Stimulated activated CD4-positive, alpha-beta T cell treated with anti-CD3 and anti-CD28 coated beads, Interleukin-2, amount 100 ng/mL, for 4 hours (primary cell): ENCODE measurements around the gene ASPG.
A peak's percentile ranks its signal among the peaks of the same experiment; 100 is the strongest.

Source experiments
- DNase-seq: peaks from one replicate; pipeline ENCODE4 v3.0.0-alpha.2; 2020; ENCODE audit warnings: low read depth

The ASPG gene

DNA sequence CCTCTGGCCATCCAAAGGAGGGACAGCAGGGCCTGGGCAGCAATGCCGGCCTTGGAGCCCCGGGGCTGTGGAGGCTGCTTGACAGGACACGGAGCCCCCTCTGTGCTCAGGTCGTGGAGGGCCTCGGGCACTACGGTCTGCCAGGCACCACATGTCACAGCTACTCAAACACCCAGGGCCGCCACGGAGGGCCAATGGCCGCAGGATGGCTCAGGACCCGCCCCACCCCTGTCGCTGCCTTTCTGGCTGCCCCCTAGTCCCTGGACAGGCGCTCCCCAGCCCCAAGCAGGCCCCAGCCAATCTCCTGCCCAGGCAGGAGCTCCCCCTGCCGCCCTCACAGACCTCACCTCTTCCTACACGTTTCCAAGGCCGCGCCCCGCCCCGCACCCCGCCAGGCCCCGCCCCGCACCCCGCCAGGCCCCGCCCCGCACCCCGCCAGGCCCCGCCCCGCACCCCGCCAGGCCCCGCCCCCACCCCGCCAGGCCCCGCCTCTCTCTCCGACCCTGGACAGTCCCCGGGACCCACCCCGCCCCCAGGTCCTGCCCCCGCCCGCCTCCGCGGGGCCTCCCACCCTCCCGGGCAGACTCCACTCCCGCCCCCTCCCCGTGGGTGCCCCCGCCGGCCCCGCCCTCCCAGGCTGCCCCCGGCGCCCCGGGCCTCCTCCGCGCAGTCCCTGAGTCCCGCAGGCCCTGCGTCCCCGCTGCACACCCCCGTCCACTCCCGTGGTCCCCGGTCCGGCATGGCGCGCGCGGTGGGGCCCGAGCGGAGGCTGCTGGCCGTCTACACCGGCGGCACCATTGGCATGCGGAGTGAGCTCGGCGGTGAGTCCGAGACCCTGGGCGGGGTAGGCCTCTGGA lies at the start of gene ASPG:
TSS of gene ASPG (plus strand) at position 669 of the 857 bp plus-strand sequence. CDS start at position 740, 71 bp downstream.
- DNase-seq = peak; percentile 36

DNA sequence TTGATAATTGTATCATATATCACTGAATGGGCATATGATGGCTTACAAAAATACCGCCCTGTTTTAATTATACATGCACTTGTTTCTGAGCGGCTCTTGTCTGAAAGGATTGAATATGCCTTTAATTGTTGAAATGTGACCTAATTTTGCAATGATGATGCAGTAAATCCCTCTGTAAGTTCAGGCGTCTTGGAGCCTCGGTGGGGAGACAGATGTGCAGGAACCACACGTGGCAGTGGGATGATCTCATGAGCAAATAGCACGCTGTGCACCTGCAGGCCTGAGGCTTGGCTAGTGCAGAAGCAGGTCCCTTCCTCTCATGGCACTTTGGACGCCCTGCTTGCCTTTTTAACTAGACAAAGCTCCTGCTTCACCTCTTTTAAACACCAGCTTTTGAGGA lies 49.3 kb upstream of the ASPG start:
- no peak for DNase-seq

DNA sequence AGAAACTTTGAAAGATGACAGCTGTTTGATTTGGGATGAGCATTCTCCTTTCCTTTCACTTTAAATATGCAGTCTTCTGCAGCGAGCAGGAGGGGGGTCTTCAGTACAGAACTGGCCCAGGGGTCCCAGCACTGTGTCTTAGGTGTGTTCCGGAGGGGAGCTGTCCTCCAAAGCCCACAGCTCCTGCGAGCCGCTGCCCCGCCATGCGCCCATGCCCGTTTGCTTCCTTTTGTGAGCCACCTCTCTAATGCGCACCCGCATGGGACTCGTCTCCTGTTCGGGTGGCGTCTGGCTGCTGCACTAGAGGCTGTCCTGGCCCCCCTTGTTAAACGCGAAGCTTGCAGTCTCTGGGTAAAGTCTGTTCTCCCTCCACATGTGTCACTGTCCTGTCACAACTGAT lies 48.4 kb upstream of the ASPG start:
- no peak for DNase-seq

DNA sequence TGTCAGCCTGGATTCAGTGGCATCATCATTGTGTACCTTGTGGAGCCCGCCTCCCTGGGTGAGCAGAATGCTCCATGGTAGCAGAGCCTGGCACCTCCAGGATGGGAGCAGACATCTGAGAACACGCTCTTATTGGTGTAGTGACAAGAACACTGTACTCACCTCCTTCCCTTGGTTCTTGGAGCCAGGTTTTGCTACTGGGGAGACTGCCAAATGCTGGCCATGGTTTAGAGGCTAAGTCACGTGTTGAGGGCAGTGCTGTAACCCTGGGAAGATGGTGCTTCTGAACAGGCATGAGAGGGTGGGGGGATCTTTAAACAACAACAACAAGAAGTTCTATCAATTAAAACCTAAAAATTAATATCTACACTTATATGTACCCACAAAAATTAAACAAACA lies 47.6 kb upstream of the ASPG start:
- no peak for DNase-seq

DNA sequence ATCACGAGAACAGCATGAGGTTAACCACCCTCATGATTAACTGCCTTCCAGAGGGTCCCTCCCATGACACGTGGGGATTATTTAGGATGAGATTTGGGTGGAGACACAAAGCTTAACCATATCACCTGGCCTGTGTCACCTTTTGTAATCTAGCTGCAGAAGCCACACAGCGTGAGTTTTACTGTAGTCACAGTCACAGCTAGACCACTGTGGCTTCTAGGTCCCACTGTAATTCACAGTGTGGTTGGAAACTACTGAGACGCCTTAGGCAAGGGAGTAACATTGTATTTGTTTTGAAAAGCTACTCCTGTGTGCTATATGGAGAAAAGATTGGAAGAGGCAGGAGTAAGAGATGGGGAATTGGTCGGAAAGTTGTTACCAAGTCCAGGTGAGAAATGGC lies 46.3 kb upstream of the ASPG start:
- no peak for DNase-seq

DNA sequence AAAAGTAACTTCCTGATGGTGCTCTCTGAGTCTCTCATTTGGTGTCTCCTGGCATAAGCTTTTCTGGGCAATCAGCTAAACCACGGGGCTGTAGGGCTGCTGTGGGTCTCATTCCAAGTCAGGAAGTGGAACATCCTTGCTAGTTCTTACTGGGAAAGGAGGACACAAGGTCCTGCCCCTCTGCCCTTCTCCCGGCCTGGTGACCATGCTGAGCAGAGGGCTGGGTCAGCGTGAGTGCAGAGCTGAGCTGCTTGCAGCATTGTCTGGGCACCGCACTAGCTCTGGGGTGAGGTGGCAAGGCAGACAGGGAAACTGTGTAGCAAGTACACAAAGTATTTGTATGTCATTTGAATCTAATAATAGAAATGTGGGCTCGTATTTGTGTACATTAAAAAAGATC lies 45.0 kb upstream of the ASPG start:
- DNase-seq = no peak

DNA sequence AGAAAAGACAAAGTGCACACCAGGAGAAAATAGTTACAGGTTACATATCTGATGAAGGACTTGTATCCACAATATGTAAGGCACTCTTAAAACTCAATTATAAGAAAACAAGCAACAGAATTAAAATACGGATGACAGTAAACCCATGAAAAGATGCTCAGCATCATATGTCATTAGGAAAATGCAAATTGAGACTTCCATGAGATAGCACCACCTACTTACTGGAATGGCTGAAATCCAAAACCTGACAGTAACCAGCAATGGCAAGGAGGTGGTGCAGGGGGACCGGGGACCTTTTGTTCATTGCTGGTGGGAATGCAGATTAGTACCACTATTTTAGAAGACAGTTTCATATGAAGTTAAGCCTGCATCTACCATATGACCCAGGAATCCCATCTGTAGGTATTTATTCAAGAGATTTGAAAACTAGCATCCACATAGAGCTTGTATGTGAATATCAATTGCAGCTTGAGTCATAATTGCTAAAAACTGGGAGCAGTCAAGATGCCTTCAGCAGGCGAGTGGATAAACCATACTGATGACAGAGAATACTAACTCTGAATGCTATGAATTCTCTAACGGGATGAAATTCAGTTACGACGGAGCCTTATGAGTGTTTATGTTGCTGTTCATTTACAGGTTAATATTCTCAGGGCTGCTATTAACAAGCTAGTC lies 43.9 kb upstream of the ASPG start:
- no peak for DNase-seq

DNA sequence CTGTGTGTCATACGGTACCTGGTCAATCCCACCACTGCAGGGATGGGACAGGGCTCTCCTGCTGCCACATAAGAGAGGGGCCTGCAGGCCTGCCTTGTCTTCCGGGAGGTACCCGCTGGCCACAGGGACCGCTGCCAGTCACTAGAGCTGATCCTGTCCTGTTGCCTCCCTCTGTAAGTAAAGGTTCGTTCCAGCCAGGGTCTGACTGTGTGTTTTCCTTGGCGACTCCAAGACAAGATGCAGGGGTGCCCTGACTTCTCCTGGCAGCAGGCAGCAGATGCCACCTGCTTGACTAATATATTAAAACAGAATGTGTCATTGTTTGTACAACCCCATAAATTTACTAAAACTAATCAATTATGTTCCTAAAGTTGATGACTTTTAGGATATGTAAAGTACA lies 41.5 kb upstream of the ASPG start:
- DNase-seq = no peak

DNA sequence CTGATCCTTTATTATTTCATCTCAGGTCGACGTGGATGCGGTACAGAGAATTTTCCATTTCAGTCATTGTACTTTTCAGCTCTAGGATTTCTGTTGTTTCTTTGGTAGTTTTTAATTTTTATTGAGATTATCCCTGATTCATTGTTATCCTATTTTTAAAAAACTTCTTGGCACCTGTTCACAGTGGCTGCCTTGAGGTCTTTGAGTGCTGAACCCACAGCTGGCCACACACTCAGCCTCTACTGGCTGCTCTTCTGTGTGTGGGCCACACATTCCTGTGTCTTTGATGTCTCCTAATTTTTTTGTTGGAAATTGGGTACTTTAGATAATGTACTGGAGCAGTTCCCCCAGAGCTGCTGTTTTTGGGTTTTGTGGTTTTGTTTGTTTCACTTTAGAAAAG lies 37.7 kb upstream of the ASPG start:
- no peak for DNase-seq

DNA sequence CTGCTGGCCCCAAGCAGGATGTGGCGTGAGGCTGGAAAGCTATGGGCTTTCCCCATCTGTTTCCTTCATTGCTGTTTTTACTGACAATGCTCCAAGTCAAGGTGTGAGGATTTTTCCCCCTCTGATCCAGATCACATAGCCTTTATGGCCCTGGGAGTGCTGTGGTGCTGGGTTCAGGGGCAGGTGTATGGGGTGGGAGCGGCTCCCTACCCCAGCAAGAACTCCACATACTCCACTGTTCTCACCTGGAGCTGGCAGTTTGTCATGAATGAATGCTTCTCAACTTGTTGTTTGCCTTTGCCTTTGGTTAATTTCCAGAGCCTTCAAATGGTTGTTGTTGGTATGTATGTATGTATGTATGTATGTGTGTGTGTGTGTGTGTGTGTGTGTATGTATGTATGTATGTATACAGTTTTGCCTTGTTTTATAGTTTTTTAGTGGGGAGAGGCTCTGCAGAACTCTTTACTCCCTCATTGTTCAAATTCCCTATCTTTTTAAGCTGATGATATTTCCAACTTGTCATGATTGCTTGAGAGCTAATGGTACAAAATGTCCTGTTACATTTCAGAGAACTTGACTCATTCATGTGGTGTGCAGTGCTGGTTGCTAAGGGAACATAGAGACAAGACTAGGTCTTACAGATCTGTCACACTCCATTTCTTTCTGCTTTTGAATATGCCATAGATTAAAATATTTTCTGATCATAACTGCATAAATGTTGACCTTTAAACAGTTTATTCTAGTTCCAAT lies 36.6 kb upstream of the ASPG start:
- no peak for DNase-seq

DNA sequence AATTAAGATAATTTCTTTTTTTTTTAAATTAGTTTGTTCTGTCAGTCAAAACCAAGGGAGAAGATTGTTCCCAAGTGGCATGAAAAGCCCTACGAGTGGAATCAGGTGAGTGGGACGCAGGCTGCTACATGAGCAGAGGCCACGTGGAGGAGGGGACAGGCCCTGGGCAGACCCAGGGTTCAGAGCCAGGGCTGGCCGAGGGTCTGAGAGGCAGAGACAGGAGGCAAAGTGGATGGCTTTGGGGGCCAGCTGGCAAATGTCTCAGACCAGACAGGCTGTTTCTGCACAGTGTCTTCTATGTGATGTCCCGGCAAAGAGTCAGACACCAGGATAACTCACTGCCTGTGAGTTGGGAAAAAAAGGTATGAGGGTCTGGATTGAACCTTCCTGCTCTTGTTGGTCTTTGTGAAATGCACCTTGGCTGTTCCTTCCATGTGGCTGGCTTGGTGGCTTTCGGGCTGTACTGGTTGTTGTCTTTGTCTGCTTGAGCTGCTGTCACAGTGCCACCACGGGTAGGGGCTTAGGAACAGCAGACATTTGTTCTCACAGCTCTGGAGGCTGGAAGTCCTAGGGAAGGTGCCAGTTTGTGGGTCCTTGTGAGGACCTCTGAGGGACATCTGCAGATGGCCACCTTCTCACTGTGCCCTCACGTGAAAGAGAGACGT lies 35.8 kb upstream of the ASPG start:
- DNase-seq = no peak

DNA sequence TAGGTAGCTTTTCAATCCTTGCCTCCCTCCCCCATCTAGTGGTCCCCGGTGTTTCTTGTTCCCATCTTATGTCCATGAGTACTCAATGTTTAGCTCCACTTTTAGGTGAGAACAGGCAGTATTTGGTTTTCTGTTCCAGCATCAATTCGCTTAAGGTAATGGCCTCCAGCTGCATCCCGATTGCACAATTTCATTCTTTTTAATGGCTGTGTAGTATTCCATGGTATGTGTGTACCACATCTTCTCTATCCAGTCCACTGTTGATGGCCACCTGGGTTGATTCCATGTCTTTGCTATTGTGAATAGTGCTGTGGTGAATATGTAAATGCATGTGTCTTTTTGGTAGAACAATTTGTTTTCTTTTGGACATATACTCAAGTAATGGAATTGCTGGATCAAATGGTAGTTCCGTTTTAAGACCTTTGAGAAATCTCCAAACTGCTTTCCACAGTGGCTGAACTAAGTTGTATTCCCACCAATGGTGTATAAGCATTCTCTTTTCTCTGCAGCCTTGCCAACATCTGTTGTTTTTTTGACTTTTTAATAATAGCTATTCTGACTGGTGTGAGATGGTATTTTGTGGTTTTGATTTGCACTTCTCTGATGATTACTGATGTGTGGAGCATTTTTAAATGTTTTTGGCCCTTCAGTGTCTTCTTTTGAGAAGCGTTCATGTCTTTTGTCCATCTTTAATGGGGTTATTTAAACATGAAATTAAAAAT lies 34.2 kb upstream of the ASPG start:
- DNase-seq = no peak

DNA sequence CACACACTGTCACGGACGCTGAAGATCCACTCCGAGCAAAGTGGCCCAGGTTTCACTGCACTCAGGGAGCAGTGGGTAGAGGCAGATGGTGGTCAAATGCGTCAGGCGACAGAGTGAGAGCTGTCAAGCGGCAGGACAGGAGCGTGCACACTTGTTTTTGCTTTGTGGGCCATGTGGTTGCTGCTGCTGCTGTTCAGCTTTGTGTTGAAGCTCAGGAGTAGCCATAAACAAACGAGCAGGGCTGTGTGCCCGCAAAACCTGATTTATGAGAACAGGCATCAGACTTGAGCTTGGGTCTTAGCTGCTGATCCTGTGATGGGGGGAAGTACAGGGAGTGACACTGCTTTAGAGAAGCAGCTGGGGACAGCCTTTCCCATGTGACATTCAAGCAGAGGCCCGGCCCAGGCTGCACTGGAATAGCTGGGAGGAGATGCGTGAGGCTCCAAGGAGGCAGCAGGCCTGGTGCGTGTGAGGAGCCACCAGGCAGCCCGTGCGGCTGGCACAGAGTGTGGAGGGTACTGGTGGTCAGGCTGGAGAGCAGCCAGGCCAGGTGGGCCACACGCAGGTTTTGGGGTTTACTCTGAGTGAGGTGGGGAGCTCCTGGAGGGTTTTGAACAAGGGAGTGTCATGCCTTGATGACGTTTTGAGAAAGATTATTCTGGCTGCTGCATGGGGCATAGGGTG lies 31.1 kb upstream of the ASPG start:
- no peak for DNase-seq

DNA sequence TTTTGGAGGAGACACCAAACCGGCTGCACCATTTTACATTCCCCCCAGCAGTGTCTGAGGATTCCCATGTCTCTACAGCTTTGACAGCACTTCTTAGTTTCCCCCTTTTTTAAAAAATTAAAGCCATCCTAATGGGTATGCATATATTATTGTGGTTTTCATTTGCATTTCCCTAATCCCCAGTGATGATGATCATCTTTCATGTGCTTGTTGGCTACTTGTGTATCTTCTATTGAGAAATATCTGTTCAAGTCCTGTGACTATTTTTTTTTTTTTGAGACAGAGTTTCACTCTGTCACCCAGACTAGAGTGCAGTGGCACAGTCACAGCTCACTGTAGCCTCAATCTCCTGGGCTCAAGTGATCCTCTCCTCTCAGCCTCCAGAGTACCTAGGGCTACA lies 23.2 kb upstream of the ASPG start:
- no peak for DNase-seq

DNA sequence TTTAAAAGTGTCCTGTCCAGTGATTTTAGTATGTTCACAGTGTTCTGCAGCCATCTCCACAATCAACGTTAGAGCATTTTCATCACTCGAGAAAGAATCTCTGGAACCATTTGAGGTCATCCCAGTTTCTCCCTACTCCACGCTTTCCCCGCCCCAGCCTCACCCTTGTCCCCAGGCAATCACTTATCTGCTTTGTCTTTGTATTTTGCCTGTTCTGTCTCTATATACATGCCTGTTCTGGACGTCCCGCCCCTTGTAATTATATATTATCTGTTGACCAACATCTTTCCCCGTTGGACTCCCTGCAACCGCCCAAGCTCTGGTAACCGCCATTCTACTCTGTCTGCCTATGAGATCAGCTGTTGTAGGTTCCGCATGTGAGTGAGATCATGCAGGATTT lies 21.5 kb upstream of the ASPG start:
- DNase-seq = no peak

DNA sequence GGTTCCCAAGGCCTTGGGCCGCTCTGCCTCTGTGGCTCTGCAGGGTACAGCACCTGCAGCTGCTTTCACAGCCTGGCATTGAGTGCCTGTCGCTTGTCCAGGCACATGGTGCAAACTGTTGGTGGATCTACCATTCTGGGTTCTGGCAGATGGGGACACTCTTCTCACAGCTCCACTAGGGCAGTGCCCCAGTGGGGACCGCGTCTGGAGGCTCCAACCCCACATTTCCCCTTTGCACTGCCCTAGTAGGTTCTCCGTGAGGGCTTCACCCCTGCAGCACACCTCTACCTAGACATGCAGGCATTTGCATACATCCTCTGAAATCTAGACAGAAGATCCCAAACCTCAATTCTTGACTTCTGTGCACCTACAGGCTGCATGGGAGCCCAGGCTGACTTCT lies 19.2 kb upstream of the ASPG start:
- no peak for DNase-seq

DNA sequence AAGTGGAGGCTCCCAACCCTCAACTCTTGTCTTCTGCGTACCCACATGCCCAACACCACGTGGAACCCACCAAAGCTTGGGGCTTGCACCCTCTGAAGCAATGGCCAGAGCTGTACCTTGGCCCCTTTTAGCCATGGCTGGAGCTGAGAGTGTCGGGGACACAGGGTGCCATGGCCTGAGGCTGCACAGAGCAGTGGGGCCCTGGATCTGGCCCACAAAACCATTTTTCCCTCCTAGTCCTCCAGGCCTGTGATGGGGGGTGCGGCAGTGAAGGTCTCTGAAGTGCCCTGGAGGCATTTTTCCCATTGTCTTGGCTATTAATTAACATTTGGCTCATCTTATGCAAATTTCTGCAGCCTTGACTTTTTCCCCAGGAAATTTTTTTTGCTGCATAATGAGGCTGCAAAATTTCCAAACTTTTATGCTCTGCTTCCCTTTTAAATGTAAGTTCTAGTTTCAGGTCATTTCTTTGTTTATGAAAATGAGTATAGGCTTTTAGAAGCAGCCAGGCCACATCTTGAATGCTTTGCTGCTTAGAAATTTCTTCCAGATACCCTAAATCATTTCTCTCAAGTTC lies 18.7 kb upstream of the ASPG start:
- DNase-seq = no peak

DNA sequence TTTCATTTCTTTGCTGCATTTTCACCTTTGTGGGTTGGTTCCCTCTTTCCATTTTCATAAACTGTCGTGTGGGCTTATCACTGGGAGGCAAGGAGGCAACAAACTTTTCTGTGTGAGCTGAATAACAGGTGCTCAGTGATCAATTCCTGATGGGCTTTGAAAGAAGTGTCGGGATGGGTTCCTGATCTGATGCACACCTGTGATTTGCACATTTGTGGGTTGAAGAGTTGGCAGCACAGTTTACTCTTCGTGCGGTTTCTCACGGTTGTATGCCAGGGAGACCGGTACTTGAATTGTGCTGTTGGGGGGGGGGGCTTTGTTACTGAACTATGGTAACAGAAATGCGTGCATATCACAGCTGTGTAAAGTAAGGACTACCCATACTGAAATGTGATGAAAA lies 16.0 kb upstream of the ASPG start:
- DNase-seq = no peak

DNA sequence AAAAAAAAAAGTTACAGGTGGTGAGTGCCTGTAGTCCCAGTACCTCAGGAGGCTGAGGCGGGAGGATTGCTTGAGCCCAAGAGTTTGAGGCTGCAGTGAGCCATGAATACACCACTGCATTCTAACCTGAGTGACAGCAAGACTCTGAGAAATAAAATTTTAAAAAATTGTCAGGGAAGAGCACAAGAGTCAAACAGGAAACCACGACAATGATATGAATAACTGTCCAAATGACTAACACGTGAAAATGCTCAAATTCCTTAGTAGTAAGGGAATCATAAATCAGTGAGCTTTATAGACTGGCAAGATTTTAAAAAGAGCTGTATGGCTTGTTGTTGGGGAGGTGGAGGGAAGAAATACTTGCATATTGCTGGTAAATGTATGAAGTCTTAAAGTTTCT lies 12.9 kb upstream of the ASPG start:
- no peak for DNase-seq

DNA sequence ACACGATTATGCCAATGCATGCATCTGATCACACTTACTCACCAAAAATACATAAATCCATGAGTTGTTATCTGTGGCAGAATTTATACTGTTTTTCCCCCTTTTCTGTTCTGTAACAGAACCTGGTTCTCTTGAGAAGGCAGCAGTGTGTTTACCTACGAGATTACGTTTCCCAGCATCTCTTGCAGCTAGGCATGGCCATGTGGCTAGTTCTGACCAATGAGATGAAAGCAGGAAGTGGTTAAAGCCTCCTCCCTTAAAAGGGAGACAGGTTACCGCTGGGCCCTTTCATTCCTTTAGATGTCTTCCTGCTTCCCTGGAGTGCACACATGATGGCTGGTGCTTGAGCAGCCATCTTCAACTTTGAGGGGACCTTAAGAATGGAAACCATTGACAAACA lies 11.7 kb upstream of the ASPG start:
- DNase-seq = no peak
